Measurements from ENCODE around the gene LBH.

The LBH gene

GRCh38 chr2:30234180-30234971, 3.0 kb downstream of the LBH start:
- DNase-seq (ENCODE audit: low read depth) = peak; percentile 66
- no peak for TF ChIP-seq CTCF (conservative IDR thresholded peaks at IDR 0.05; ENCODE audit: low read depth, low read length)
- H3K4me3 ChIP-seq (ENCODE audit: low read length) = peak overlapping the region; percentile 91

- no peak for DNase-seq (ENCODE audit: low read depth)
- H3K4me3 ChIP-seq (ENCODE audit: low read length) = no peak overlapping the region
These were observed 3.8 kb downstream of the LBH start for GRCh38 chr2:30235008-30235655.

GRCh38 chr2:30235859-30236535, 4.7 kb downstream of the LBH start:
- H3K4me3 ChIP-seq (ENCODE audit: low read length) = no peak overlapping the region
- DNase-seq (ENCODE audit: low read depth) = no peak
- TF ChIP-seq CTCF (conservative IDR thresholded peaks at IDR 0.05; ENCODE audit: low read depth, low read length) = no peak

More at GRCh38 chr2:30235008-30235655, 3.8 kb downstream of the LBH start:
- no peak for TF ChIP-seq CTCF (conservative IDR thresholded peaks at IDR 0.05; ENCODE audit: low read depth, low read length)

GRCh38 chr2:30236591-30237238, 5.4 kb downstream of the LBH start:
- no peak for TF ChIP-seq CTCF (conservative IDR thresholded peaks at IDR 0.05; ENCODE audit: low read depth, low read length)
- DNase-seq (ENCODE audit: low read depth) = no peak
- H3K4me3 ChIP-seq (ENCODE audit: low read length) = no peak overlapping the region

- no peak for DNase-seq (ENCODE audit: low read depth)
- no peak overlapping the region for H3K4me3 ChIP-seq (ENCODE audit: low read length)
- TF ChIP-seq CTCF (conservative IDR thresholded peaks at IDR 0.05; ENCODE audit: low read depth, low read length) = no peak
These were observed 6.1 kb downstream of the LBH start for GRCh38 chr2:30237239-30237965.

GRCh38 chr2:30237966-30238800, 6.8 kb downstream of the LBH start:
- no peak overlapping the region for H3K4me3 ChIP-seq (ENCODE audit: low read length)
- no peak for TF ChIP-seq CTCF (conservative IDR thresholded peaks at IDR 0.05; ENCODE audit: low read depth, low read length)
- no peak for DNase-seq (ENCODE audit: low read depth)

Data from retinal pigment epithelial cell (primary cell).